PC-3 (cell line): ENCODE results near the gene CDK10. TPM values are rescaled to one million over a fixed set of nuclear protein-coding genes. Genes with fewer than 3 reads are reported as not detected.
"Not testable (repeated sequence)": the region's sequence is repeated elsewhere in the genome, so short reads cannot be mapped to it uniquely, and the experiment has no call there.

ENCODE experiments used
- ATAC-seq: fragments of 200-7000 bp; cut with Tn5 transposase; 2 replicates; pipeline ENCODE4 v1.9.1; 2020; ENCODE audit warnings: mild to moderate bottlenecking, moderate library complexity
- BruUV-seq: library from RNA; stranded (reverse); fragments of 400-500 nt; replicated peaks from 2 replicates; lab custom pipeline; 2021; lab: Mats Ljungman, UMichigan
- CTCF ChIA-PET: fragments of 300-600 bp; sonication (Branson Sonifier 250); formaldehyde crosslinking; loops from one replicate; lab custom pipeline; 2022; ENCODE audit warnings: antibody characterized with exemption; lab: Charles Lee
- POLR2A ChIA-PET: fragments of 300-600 bp; sonication (Branson Sonifier 250); formaldehyde crosslinking; loops from one replicate; lab custom pipeline; 2022; ENCODE audit warnings: antibody characterized with exemption; ENCODE audit not compliant: unreplicated experiment; lab: Charles Lee
- DNase-seq: peaks from one replicate; pipeline ENCODE4 v3.0.0-alpha.2; 2015
- H2AFZ ChIP-seq: fragments of 300-600 bp; sonication (generic); 2 replicates; pipeline ENCODE4 v1.6.0; 2016; ENCODE audit warnings: antibody characterized with exemption, low read length
- H3F3A ChIP-seq: fragments of 300-600 bp; sonication (generic); one replicate; pipeline ENCODE4 v1.6.0; 2017; ENCODE audit warnings: antibody characterized with exemption, low read length, control low read depth, mild to moderate bottlenecking; ENCODE audit not compliant: unreplicated experiment
- H3K27ac ChIP-seq: fragments of 300-600 bp; sonication (generic); 2 replicates; pipeline ENCODE4 v1.5.1; 2016; ENCODE audit warnings: mild to moderate bottlenecking, low read length
- H3K27me3 ChIP-seq: fragments of 300-600 bp; sonication (generic); 2 replicates; pipeline ENCODE4 v1.6.1; 2016; ENCODE audit warnings: low read length, mixed read lengths
- H3K36me3 ChIP-seq: fragments of 300-600 bp; sonication (generic); 2 replicates; pipeline ENCODE4 v1.6.1; 2016; ENCODE audit warnings: low read depth, mixed run types, low read length, mixed read lengths
- H3K4me1 ChIP-seq: fragments of 300-600 bp; sonication (generic); 2 replicates; pipeline ENCODE4 v1.5.1; 2016; ENCODE audit warnings: low read length; ENCODE audit not compliant: insufficient read depth
- H3K4me2 ChIP-seq: fragments of 300-600 bp; sonication (generic); 2 replicates; pipeline ENCODE4 v1.6.0; 2016; ENCODE audit warnings: low read length
- H3K4me3 ChIP-seq: fragments of 300-600 bp; sonication (generic); 2 replicates; pipeline ENCODE4 v1.5.1; 2016; ENCODE audit warnings: mild to moderate bottlenecking, low read length, mixed read lengths
- H3K79me2 ChIP-seq: fragments of 300-600 bp; sonication (generic); 2 replicates; pipeline ENCODE4 v1.6.1; 2017; ENCODE audit warnings: low read length, mixed read lengths
- H3K9ac ChIP-seq: fragments of 300-600 bp; sonication (generic); 2 replicates; pipeline ENCODE4 v1.6.0; 2016; ENCODE audit warnings: mild to moderate bottlenecking, low read length
- H3K9me2 ChIP-seq: fragments of 300-600 bp; sonication (generic); replicated peaks from 2 replicates; pipeline ENCODE4 v1.6.1; 2016; ENCODE audit warnings: mixed run types, low read length, mixed read lengths
- H3K9me3 ChIP-seq: fragments of 300-600 bp; sonication (generic); 2 replicates; pipeline ENCODE4 v1.6.1; 2016; ENCODE audit warnings: low read length, mixed read lengths
- H4K20me1 ChIP-seq: fragments of 300-600 bp; sonication (generic); 2 replicates; pipeline ENCODE4 v1.6.1; 2016; ENCODE audit warnings: low read length, mixed read lengths
- EZH2 ChIP-seq: fragments of 300-600 bp; sonication (generic); IDR thresholded peaks from one replicate; pipeline ENCODE4 v1.6.1; 2017; ENCODE audit warnings: antibody characterized with exemption, mild to moderate bottlenecking, low read length; ENCODE audit not compliant: unreplicated experiment
- EZH2phosphoT487 ChIP-seq: fragments of 300-600 bp; sonication (generic); IDR thresholded peaks from 2 replicates; pipeline ENCODE4 v1.6.1; 2018; ENCODE audit warnings: mild to moderate bottlenecking, antibody characterized with exemption, low read length, borderline replicate concordance
- intact Hi-C: fragments of 100-400 bp; cut with micrococcal nuclease; formaldehyde crosslinking; loops from 2 replicates; pipeline ENCODE4 v1.9.0; 2023
- total RNA-seq: library from RNA; depleted of rRNA; stranded (reverse); fragments of >200 nt; gene quantifications from 2 replicates; pipeline ENCODE4 v1.2.3, GENCODE V29; 2014
- TF ChIP-seq, protein P1 (sequence below): fragments of 300-600 bp; sonication (generic); conservative IDR thresholded peaks from 2 replicates; pipeline ENCODE4 v1.5.1; 2017; ENCODE audit warnings: antibody characterized with exemption, low read depth, mild to moderate bottlenecking, low read length

Gene CDK10
- total RNA-seq, 1 experiment from 2014 or later = 50.0 TPM

- Histone ChIP-seq H3K4me2 (no peak overlapping the region), H3K9ac (no peak overlapping the region), H3K27ac (no peak overlapping the region), H3K79me2 (no peaks in the 10 kb centered on the region), H3K36me3 (peaks cover 5% of the 10 kb centered on the region; the same call in 1 of the 2 replicates), H3K9me3 (no peaks in the 10 kb centered on the region), H4K20me1 (no peaks in the 10 kb centered on the region), H3K27me3 (no peaks in the 10 kb centered on the region), H3K9me2 (no peaks in the 10 kb centered on the region), H3K4me3 (no peak overlapping the region), H3F3A (no peaks in the 10 kb centered on the region), H2AFZ (no peak overlapping the region), H3K4me1 (no peaks in the 10 kb centered on the region)
- no peak for ATAC-seq
- TF ChIP-seq, protein P1, sequence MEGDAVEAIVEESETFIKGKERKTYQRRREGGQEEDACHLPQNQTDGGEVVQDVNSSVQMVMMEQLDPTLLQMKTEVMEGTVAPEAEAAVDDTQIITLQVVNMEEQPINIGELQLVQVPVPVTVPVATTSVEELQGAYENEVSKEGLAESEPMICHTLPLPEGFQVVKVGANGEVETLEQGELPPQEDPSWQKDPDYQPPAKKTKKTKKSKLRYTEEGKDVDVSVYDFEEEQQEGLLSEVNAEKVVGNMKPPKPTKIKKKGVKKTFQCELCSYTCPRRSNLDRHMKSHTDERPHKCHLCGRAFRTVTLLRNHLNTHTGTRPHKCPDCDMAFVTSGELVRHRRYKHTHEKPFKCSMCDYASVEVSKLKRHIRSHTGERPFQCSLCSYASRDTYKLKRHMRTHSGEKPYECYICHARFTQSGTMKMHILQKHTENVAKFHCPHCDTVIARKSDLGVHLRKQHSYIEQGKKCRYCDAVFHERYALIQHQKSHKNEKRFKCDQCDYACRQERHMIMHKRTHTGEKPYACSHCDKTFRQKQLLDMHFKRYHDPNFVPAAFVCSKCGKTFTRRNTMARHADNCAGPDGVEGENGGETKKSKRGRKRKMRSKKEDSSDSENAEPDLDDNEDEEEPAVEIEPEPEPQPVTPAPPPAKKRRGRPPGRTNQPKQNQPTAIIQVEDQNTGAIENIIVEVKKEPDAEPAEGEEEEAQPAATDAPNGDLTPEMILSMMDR = no peak
- TF ChIP-seq EZH2 (no peak), EZH2phosphoT487 (no peak)
- CTCF ChIA-PET = no interaction called here
- DNase-seq = no peak
- intact Hi-C loops = no loop called here
- BruUV-seq = no TSS peak
- POLR2A ChIA-PET = no interaction called here
These were observed 16.7 kb upstream of the CDK10 start for GRCh38 chr16:89669755-89670154.

GRCh38 chr16:89670496-89671431, 15.7 kb upstream of the CDK10 start:
- ChIA-PET POLR2A (interaction anchor here (0.6 kb wide), 1 partner anchor 39 kb away, joined by 5 read pairs; no protein-coding TSS in a partner anchor), CTCF (interaction anchor here (0.5 to 1.1 kb wide), 2 partner anchors 37 to 112 kb away, joined by 4 to 6 read pairs; no protein-coding TSS in a partner anchor)
- DNase-seq (no peak), ATAC-seq (no peak)
- Histone ChIP-seq H2AFZ (no peak overlapping the region), H3K27me3 (no peaks in the 10 kb centered on the region), H4K20me1 (no peaks in the 10 kb centered on the region), H3K9ac (no peak overlapping the region), H3K36me3 (peaks cover 5% of the 10 kb centered on the region; the same call in 1 of the 2 replicates), H3K27ac (no peak overlapping the region), H3K4me1 (no peaks in the 10 kb centered on the region), H3K4me2 (no peak overlapping the region), H3K9me2 (no peaks in the 10 kb centered on the region), H3K4me3 (no peak overlapping the region), H3F3A (no peaks in the 10 kb centered on the region), H3K79me2 (no peaks in the 10 kb centered on the region), H3K9me3 (no peaks in the 10 kb centered on the region)
- TF ChIP-seq EZH2phosphoT487 = no peak
- no peak for TF ChIP-seq EZH2
- TF ChIP-seq, protein P1 = no peak
- no TSS peak for BruUV-seq
- intact Hi-C loops = no loop called here

- H3K9me3 ChIP-seq, H2AFZ ChIP-seq, H3K9me2 ChIP-seq, intact Hi-C loops, H3K4me1 ChIP-seq, H3K79me2 ChIP-seq, ATAC-seq, H4K20me1 ChIP-seq, DNase-seq, H3K27me3 ChIP-seq, H3K27ac ChIP-seq, H3K4me3 ChIP-seq, BruUV-seq, H3K36me3 ChIP-seq, H3K4me2 ChIP-seq, H3K9ac ChIP-seq, H3F3A ChIP-seq: not testable (repeated sequence)
- POLR2A ChIA-PET = interaction anchor here (0.6 kb wide), 1 partner anchor 38 kb away, joined by 5 read pairs; no protein-coding TSS in a partner anchor
- CTCF ChIA-PET = interaction anchor here (0.5 to 1.1 kb wide), 2 partner anchors 37 to 113 kb away, joined by 4 to 6 read pairs; no protein-coding TSS in a partner anchor
These were observed 14.9 kb upstream of the CDK10 start for GRCh38 chr16:89671565-89671964.
